Measurements from ENCODE around the gene QRICH1.

QRICH1 gene

GRCh38 chr3:49058011-49058410 lies 35.9 kb downstream of the QRICH1 start:
- no peak for TF ChIP-seq CTCF (IDR thresholded peaks at IDR 0.05)
- TF ChIP-seq ZFX (IDR thresholded peaks at IDR 0.05; ENCODE audit: borderline replicate concordance): no peak
- H3K27ac ChIP-seq: no peak overlapping the region

GRCh38 chr3:49057268-49057667 lies 36.6 kb downstream of the QRICH1 start:
- TF ChIP-seq ZFX (IDR thresholded peaks at IDR 0.05; ENCODE audit: borderline replicate concordance): no peak
- no peak for TF ChIP-seq CTCF (IDR thresholded peaks at IDR 0.05)
- H3K27ac ChIP-seq: no peak overlapping the region

GRCh38 chr3:49054344-49054862 lies 39.5 kb downstream of the QRICH1 start:
- TF ChIP-seq CTCF (IDR thresholded peaks at IDR 0.05): no peak
- no peak for TF ChIP-seq ZFX (IDR thresholded peaks at IDR 0.05; ENCODE audit: borderline replicate concordance)

GRCh38 chr3:49053543-49053942 lies 40.3 kb downstream of the QRICH1 start:
- H3K27ac ChIP-seq: no peak overlapping the region
- TF ChIP-seq ZFX (IDR thresholded peaks at IDR 0.05; ENCODE audit: borderline replicate concordance): no peak
- TF ChIP-seq CTCF (IDR thresholded peaks at IDR 0.05): no peak

More at GRCh38 chr3:49054344-49054862, 39.5 kb downstream of the QRICH1 start:
- no peak overlapping the region for H3K27ac ChIP-seq

- no peak overlapping the region for H3K27ac ChIP-seq
- TF ChIP-seq CTCF (IDR thresholded peaks at IDR 0.05) (no peak), ZFX (IDR thresholded peaks at IDR 0.05; ENCODE audit: borderline replicate concordance) (no peak)
Observed at GRCh38 chr3:49035281-49035680, 58.6 kb downstream of the QRICH1 start.

- no peak for TF ChIP-seq CTCF (IDR thresholded peaks at IDR 0.05)
- TF ChIP-seq ZFX (IDR thresholded peaks at IDR 0.05; ENCODE audit: borderline replicate concordance): no peak
- no peak overlapping the region for H3K27ac ChIP-seq
Observed at GRCh38 chr3:49034650-49035049, 59.2 kb downstream of the QRICH1 start.

GRCh38 chr3:49032646-49033304 lies 61.1 kb downstream of the QRICH1 start:
- TF ChIP-seq CTCF (IDR thresholded peaks at IDR 0.05) (no peak), ZFX (IDR thresholded peaks at IDR 0.05; ENCODE audit: borderline replicate concordance) (no peak)
- no peak overlapping the region for H3K27ac ChIP-seq

Measured in 22Rv1 (cell line).